K562 (cell line): ENCODE data around the gene NR2C2AP.

Source experiments
- CTBP1 ChIP-seq: fragments of 450-650 bp; IDR thresholded peaks from 2 replicates; pipeline ENCODE4 v1.6.1; 2016; ENCODE audit warnings: borderline replicate concordance
- EP400 ChIP-seq: fragments of 450-650 bp; IDR thresholded peaks from 2 replicates; pipeline ENCODE4 v1.6.1; 2017; ENCODE audit warnings: antibody characterized with exemption, mild to moderate bottlenecking, moderate library complexity
- EZH2 ChIP-seq: IDR thresholded peaks from 2 replicates; pipeline ENCODE4 v1.6.1; 2012; ENCODE audit warnings: low read depth, mild to moderate bottlenecking, inconsistent platforms, low read length, borderline replicate concordance
- FOXK1 ChIP-seq: sonication (generic); formaldehyde crosslinking; IDR thresholded peaks from 2 replicates; pipeline ENCODE4 v1.8.0; 2022; ENCODE audit warnings: missing genetic modification reagents, mild to moderate bottlenecking, borderline replicate concordance
- GABPA ChIP-seq: fragments of 200-800 bp; sonication (Bioruptor generic); conservative IDR thresholded peaks from 2 replicates; pipeline ENCODE4 v1.6.1; 2016; ENCODE audit warnings: low read depth, missing genetic modification characterization, missing compliant biosample characterization
- NR2F6 ChIP-seq: fragments of 450-650 bp; formaldehyde crosslinking; IDR thresholded peaks from 2 replicates; pipeline ENCODE4 v1.4.0; 2020; ENCODE audit warnings: mild to moderate bottlenecking
- POLR2AphosphoS5 ChIP-seq: IDR thresholded peaks from 2 replicates; pipeline ENCODE4 v1.6.1; 2011; ENCODE audit warnings: mild to moderate bottlenecking, low read depth, low read length, moderate library complexity; ENCODE audit not compliant: control insufficient read depth, insufficient read depth
- TAF1 ChIP-seq: IDR thresholded peaks from 2 replicates; pipeline ENCODE4 v1.6.1; 2011; ENCODE audit warnings: mild to moderate bottlenecking, low read length, moderate library complexity; ENCODE audit not compliant: insufficient read depth, control insufficient read depth, severe bottlenecking; ENCODE audit errors: extremely low read depth
- TF ChIP-seq, protein P1 (sequence below): sonication (generic); formaldehyde crosslinking; IDR thresholded peaks from 2 replicates; pipeline ENCODE4 v1.5.0; 2020; ENCODE audit warnings: missing genetic modification reagents
- TF ChIP-seq, protein P2 (sequence below): sonication (generic); formaldehyde crosslinking; IDR thresholded peaks from 2 replicates; pipeline ENCODE4 v1.8.1; 2022; ENCODE audit warnings: missing genetic modification reagents
- TF ChIP-seq, protein P3 (sequence below), 2 experiments: fragments of 450-650 bp in 1 of 2; IDR thresholded peaks; 2 replicates each; pipeline ENCODE4 v1.6.1; 2011 to 2017; ENCODE audit warnings: low read depth in 2 of 2, antibody characterized with exemption in 1 of 2, borderline replicate concordance in 1 of 2, low read length in 1 of 2, mild to moderate bottlenecking in 1 of 2, mixed read lengths in 1 of 2; ENCODE audit not compliant: control insufficient read depth in 1 of 2

DNA sequence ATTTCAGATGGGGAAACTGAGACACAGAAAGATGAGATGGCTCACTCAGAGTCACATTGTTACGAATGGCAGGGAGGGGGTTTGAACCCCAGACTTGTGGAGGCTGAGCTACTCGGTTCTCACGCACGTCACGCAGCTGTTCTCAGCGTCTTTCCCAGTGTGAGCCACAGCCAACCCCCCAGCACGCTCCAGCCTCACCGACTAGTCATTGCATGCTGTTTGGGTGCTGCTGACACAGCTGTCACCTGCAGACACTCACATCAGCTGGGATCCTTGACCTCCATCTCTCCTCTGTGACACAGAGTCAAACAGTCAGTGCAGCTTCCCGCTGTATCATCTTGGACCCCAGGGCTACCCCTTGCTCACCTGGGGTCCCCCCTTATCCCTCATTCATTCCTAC lies 6.2 kb upstream of the NR2C2AP start:
- TF ChIP-seq TAF1 (no peak), POLR2AphosphoS5 (no peak), GABPA (no peak), CTBP1 (no peak), NR2F6 (CRISPR knock-in tag) (no peak), EP400 (no peak), FOXK1 (CRISPR knock-in tag) (no peak), EZH2 (no peak)
- TF ChIP-seq, protein P1, sequence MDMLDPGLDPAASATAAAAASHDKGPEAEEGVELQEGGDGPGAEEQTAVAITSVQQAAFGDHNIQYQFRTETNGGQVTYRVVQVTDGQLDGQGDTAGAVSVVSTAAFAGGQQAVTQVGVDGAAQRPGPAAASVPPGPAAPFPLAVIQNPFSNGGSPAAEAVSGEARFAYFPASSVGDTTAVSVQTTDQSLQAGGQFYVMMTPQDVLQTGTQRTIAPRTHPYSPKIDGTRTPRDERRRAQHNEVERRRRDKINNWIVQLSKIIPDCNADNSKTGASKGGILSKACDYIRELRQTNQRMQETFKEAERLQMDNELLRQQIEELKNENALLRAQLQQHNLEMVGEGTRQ: no peak
- TF ChIP-seq, protein P2, sequence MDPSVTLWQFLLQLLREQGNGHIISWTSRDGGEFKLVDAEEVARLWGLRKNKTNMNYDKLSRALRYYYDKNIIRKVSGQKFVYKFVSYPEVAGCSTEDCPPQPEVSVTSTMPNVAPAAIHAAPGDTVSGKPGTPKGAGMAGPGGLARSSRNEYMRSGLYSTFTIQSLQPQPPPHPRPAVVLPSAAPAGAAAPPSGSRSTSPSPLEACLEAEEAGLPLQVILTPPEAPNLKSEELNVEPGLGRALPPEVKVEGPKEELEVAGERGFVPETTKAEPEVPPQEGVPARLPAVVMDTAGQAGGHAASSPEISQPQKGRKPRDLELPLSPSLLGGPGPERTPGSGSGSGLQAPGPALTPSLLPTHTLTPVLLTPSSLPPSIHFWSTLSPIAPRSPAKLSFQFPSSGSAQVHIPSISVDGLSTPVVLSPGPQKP (CRISPR knock-in tag): no peak
- TF ChIP-seq, protein P3, sequence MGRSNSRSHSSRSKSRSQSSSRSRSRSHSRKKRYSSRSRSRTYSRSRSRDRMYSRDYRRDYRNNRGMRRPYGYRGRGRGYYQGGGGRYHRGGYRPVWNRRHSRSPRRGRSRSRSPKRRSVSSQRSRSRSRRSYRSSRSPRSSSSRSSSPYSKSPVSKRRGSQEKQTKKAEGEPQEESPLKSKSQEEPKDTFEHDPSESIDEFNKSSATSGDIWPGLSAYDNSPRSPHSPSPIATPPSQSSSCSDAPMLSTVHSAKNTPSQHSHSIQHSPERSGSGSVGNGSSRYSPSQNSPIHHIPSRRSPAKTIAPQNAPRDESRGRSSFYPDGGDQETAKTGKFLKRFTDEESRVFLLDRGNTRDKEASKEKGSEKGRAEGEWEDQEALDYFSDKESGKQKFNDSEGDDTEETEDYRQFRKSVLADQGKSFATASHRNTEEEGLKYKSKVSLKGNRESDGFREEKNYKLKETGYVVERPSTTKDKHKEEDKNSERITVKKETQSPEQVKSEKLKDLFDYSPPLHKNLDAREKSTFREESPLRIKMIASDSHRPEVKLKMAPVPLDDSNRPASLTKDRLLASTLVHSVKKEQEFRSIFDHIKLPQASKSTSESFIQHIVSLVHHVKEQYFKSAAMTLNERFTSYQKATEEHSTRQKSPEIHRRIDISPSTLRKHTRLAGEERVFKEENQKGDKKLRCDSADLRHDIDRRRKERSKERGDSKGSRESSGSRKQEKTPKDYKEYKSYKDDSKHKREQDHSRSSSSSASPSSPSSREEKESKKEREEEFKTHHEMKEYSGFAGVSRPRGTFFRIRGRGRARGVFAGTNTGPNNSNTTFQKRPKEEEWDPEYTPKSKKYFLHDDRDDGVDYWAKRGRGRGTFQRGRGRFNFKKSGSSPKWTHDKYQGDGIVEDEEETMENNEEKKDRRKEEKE (IDR thresholded peaks at IDR 0.05; ENCODE audit: borderline replicate concordance in 1 of 2, control insufficient read depth in 1 of 2, low read depth in 2 of 2, low read length in 1 of 2): no peak
